KMS-11 (cell line): Measurements from ENCODE around the gene C9orf43.

Experiments used
- H2AFZ ChIP-seq: fragments of 200-600 bp; sonication (generic); 2 replicates; pipeline ENCODE4 v1.6.1; 2016; ENCODE audit warnings: antibody characterized with exemption, mixed run types, low read depth
- H3K27ac ChIP-seq: fragments of 200-600 bp; sonication (generic); 2 replicates; pipeline ENCODE4 v1.6.1; 2016; ENCODE audit warnings: mild to moderate bottlenecking, mixed run types
- H3K27me3 ChIP-seq: fragments of 200-600 bp; sonication (generic); 2 replicates; pipeline ENCODE4 v1.6.1; 2017; ENCODE audit warnings: mild to moderate bottlenecking, low read depth, mixed run types, moderate library complexity; ENCODE audit not compliant: insufficient read depth
- H3K36me3 ChIP-seq: fragments of 200-600 bp; sonication (generic); 2 replicates; pipeline ENCODE4 v1.6.1; 2017; ENCODE audit warnings: mild to moderate bottlenecking, mixed run types; ENCODE audit not compliant: insufficient read depth
- H3K4me1 ChIP-seq: fragments of 200-600 bp; sonication (generic); 2 replicates; pipeline ENCODE4 v1.6.1; 2016; ENCODE audit warnings: mild to moderate bottlenecking, low read depth, mixed run types; ENCODE audit not compliant: poor library complexity, severe bottlenecking
- H3K4me2 ChIP-seq: fragments of 200-600 bp; sonication (generic); 2 replicates; pipeline ENCODE4 v1.7.0; 2016; ENCODE audit warnings: mild to moderate bottlenecking, mixed run types
- H3K4me3 ChIP-seq: fragments of 200-600 bp; sonication (generic); IDR thresholded peaks from 2 replicates; pipeline ENCODE4 v1.6.1; 2017; ENCODE audit warnings: low read depth, low read length, mixed read lengths; ENCODE audit not compliant: insufficient read depth
- H3K79me2 ChIP-seq: fragments of 200-600 bp; sonication (generic); 2 replicates; pipeline ENCODE4 v1.6.1; 2016; ENCODE audit warnings: low read depth, mixed run types; ENCODE audit not compliant: insufficient read depth
- H3K9ac ChIP-seq: fragments of 200-600 bp; sonication (generic); 2 replicates; pipeline ENCODE4 v1.6.1; 2016; ENCODE audit warnings: mild to moderate bottlenecking, mixed run types
- H4K20me1 ChIP-seq: fragments of 200-600 bp; sonication (generic); 2 replicates; pipeline ENCODE4 v1.6.1; 2016; ENCODE audit warnings: mild to moderate bottlenecking, mixed run types; ENCODE audit not compliant: insufficient read depth
- TF ChIP-seq, protein P1 (sequence below): fragments of 200-600 bp; sonication (generic); conservative IDR thresholded peaks from 2 replicates; pipeline ENCODE4 v1.6.1; 2017; ENCODE audit warnings: low read depth, mild to moderate bottlenecking, antibody characterized with exemption, low read length, moderate library complexity, mixed read lengths

Gene C9orf43

DNA sequence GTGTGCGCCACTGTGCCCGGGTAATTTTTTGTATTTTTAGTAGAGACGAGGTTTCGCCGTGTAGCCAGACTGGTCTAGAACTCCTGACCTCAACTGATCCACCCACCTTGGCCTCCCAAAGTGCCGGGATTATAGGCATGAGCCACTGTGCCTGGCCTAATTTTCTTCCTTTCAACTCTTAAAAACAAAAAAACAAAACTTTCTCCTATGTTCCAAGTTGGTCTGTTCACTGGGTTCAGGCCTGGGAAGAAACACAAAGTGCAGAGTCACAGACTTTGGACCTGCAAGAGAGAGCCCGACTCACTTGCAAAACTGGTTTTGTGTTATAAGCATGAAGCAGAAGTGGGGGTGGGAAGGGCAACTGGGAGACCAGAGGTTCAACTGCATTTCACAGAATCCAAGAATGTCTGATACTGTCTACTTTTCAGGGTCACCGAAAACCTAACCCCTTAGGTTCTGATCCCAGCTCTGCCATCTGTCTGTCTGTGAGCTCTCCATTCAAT lies 28.6 kb upstream of the C9orf43 start:
- TF ChIP-seq, protein P1, sequence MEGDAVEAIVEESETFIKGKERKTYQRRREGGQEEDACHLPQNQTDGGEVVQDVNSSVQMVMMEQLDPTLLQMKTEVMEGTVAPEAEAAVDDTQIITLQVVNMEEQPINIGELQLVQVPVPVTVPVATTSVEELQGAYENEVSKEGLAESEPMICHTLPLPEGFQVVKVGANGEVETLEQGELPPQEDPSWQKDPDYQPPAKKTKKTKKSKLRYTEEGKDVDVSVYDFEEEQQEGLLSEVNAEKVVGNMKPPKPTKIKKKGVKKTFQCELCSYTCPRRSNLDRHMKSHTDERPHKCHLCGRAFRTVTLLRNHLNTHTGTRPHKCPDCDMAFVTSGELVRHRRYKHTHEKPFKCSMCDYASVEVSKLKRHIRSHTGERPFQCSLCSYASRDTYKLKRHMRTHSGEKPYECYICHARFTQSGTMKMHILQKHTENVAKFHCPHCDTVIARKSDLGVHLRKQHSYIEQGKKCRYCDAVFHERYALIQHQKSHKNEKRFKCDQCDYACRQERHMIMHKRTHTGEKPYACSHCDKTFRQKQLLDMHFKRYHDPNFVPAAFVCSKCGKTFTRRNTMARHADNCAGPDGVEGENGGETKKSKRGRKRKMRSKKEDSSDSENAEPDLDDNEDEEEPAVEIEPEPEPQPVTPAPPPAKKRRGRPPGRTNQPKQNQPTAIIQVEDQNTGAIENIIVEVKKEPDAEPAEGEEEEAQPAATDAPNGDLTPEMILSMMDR, result no peak
- no peak overlapping the region for H3K27ac ChIP-seq
- H2AFZ ChIP-seq, result no peak overlapping the region
- H4K20me1 ChIP-seq, result no peaks in the 10 kb centered on the region
- no peak overlapping the region for H3K4me3 ChIP-seq
- H3K79me2 ChIP-seq, result no peaks in the 10 kb centered on the region
- H3K4me2 ChIP-seq, result no peak overlapping the region
- peaks cover 27% of the 10 kb centered on the region for H3K4me1 ChIP-seq
- no peaks in the 10 kb centered on the region for H3K27me3 ChIP-seq
- no peaks in the 10 kb centered on the region for H3K36me3 ChIP-seq
- H3K9ac ChIP-seq, result no peak overlapping the region

DNA sequence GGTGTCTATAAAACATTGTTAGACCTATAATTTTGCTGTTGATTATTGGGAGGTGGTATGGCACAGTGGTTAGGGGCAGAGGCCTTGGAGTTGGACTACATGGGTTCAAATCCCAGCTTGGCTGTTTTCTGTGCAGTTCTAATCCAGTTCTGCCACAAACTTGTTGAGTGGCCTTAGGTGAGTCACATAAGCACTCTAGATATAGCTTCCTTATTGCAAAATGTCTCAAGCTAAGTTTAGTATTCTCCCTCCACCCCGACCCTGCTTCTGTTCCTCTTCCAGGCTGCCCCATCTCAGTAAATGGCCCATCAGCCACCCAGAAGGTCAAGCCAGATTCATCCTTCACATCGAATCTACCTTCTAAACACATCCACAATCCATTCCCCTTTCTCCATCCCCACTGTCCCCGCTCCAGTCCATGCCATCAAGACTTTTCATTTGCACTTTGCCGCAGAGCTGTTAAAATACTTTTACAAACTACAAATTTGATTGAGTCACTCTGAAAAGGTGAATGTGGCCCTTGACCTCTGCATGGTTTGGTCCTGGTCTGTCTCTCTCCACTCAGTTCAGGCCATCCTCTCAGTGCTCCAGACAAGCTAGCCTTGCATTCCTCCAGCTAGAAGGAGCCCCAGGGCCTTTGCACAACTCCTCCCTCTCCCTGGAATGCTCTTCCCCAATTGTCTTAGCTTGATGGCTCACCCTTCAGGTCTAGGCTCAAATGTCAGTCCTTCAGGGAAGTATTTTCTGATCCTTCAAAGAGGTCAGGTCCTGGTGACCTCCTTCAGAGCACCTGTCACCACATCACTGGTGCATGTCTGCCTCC lies 23.8 kb upstream of the C9orf43 start:
- Histone ChIP-seq H3K4me2 (no peak overlapping the region), H4K20me1 (no peaks in the 10 kb centered on the region), H3K36me3 (no peaks in the 10 kb centered on the region), H3K4me1 (peaks cover 1% of the 10 kb centered on the region), H3K9ac (no peak overlapping the region), H3K27me3 (no peaks in the 10 kb centered on the region), H2AFZ (no peak overlapping the region), H3K79me2 (no peaks in the 10 kb centered on the region), H3K4me3 (no peak overlapping the region), H3K27ac (no peak overlapping the region)
- TF ChIP-seq, protein P1, result no peak

DNA sequence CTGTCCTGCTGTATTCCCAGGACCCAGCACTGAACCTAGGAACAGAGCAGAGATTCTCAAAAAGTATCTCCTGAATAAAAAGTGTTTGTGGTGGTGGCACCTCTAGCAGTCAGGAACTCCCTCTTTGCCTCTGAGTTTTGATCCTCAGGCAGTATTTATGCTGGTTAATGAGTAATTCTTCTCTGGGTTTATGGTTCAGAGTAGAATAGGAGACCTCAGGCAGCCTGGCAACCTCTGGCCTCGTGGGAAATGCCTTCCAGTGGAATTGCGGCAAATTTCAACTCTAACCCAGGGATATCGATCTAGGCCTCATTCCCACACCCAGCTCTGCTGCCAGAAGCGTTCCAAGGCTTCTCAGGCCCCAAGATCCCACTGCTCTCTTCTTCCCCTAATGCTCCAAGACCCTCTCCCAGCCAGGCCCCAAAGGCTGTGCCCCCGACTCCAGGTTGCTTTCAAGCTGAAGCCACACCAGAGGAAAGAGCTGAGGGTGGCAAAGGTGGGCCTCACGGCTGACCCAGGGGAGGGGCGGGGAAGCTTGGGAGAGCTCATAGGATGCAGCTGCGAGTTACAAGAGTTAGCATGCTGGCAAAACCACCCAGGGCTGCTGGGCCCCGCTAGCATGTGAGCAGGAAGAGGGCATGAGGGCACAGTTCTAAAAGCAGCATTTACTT lies 22.9 kb upstream of the C9orf43 start:
- no peaks in the 10 kb centered on the region for H4K20me1 ChIP-seq
- H3K4me2 ChIP-seq, result no peak overlapping the region
- H3K27me3 ChIP-seq, result no peaks in the 10 kb centered on the region
- H3K36me3 ChIP-seq, result no peaks in the 10 kb centered on the region
- H2AFZ ChIP-seq, result no peak overlapping the region
- TF ChIP-seq, protein P1, result no peak
- H3K4me1 ChIP-seq, result no peaks in the 10 kb centered on the region
- no peak overlapping the region for H3K4me3 ChIP-seq
- H3K27ac ChIP-seq, result no peak overlapping the region
- H3K9ac ChIP-seq, result no peak overlapping the region
- no peaks in the 10 kb centered on the region for H3K79me2 ChIP-seq

DNA sequence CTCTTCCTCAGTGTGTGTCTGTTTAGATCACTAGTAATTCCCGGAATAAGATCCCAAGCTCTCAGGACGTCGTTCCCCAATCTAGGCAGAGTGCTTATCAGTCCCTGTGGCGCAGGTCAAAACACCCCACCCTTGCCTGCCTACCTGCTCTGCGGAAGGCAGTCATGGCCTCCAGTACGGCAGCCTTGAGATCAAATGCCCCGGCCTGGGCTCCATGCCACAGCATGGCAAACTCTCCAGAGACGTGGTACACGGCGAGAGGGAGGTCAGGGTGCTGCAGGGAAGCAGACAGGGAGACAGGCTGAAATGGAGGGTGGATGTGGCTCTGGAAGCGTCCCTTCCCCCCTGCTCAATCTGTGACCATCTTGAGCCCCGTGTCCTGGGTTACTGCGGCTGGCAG lies 21.7 kb upstream of the C9orf43 start:
- Histone ChIP-seq H4K20me1 (no peaks in the 10 kb centered on the region), H3K79me2 (no peaks in the 10 kb centered on the region), H3K27ac (no peak overlapping the region), H3K4me2 (no peak overlapping the region), H2AFZ (no peak overlapping the region), H3K9ac (no peak overlapping the region), H3K4me3 (no peak overlapping the region), H3K36me3 (no peaks in the 10 kb centered on the region), H3K4me1 (no peaks in the 10 kb centered on the region), H3K27me3 (no peaks in the 10 kb centered on the region)
- TF ChIP-seq, protein P1, result no peak
